Activated T-helper 17 cell treated with anti-CD3 and anti-CD28 coated beads, Interleukin-2, amount 50 U/mL, for 72 hours (primary cell): ENCODE results near the gene TTF2. TPM values are rescaled to one million over a fixed set of nuclear protein-coding genes. Genes with fewer than 3 reads are reported as not detected.
A peak's percentile ranks its signal among the peaks of the same experiment; 100 is the strongest.
"Not testable (repeated sequence)": the region's sequence is repeated elsewhere in the genome, so short reads cannot be mapped to it uniquely, and the experiment has no call there.

Source experiments
- ATAC-seq: fragments of 150-1000 bp; cut with Tn5 transposase; replicated peaks from 2 replicates; pipeline ENCODE4 v1.10.0; 2021; ENCODE audit warnings: mild to moderate bottlenecking, moderate library complexity
- H3K27ac Mint-ChIP-seq: one replicate; pipeline ENCODE4 v1.8.0; 2022; ENCODE audit warnings: mixed read lengths
- H3K27me3 Mint-ChIP-seq: one replicate; pipeline ENCODE4 v1.8.0; 2022; ENCODE audit warnings: mixed read lengths
- H3K36me3 Mint-ChIP-seq: one replicate; pipeline ENCODE4 v1.8.0; 2022; ENCODE audit warnings: low read depth, mild to moderate bottlenecking, mixed read lengths
- H3K4me1 Mint-ChIP-seq: one replicate; pipeline ENCODE4 v1.8.0; 2022; ENCODE audit warnings: mixed read lengths
- H3K4me3 Mint-ChIP-seq: one replicate; pipeline ENCODE4 v1.8.0; 2022; ENCODE audit warnings: mild to moderate bottlenecking, mixed read lengths
- H3K9me3 Mint-ChIP-seq: one replicate; pipeline ENCODE4 v1.8.0; 2022; ENCODE audit warnings: mixed read lengths
- total RNA-seq, 2 donors: library from RNA; stranded (reverse); gene quantifications; one replicate each; pipeline ENCODE4 v1.2.3, GENCODE V29; 2022

The TTF2 gene
- total RNA-seq, 2 donors from 2014 or later: 71.4 to 98.0 TPM

DNA sequence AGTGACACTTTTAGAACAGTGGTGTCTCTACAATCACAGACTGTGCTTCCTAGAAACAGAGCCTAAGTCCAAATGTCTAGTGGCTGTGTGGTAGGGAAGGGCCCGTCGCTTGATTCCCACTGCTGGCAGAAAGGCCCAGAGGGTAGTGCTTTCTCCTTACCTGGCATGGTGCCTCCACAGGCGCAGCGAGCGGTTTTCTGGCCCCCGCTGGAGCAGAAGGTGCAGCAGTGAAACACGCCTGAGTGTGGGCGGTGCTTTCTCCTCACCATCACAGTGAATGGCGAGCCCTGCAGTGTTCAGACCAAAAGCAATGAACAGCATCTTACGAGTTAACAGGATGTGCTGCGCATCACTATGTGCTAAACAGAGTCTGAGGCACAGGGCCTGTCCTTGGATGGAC is 53.1 kb downstream of the TTF2 start:
- no peaks in the 10 kb centered on the region for H3K36me3 Mint-ChIP-seq
- H3K9me3 Mint-ChIP-seq: no peaks in the 10 kb centered on the region
- no peak for ATAC-seq
- no peak overlapping the region for H3K27ac Mint-ChIP-seq
- H3K4me1 Mint-ChIP-seq: peaks cover 26% of the 10 kb centered on the region
- no peak overlapping the region for H3K4me3 Mint-ChIP-seq
- H3K27me3 Mint-ChIP-seq: no peaks in the 10 kb centered on the region

DNA sequence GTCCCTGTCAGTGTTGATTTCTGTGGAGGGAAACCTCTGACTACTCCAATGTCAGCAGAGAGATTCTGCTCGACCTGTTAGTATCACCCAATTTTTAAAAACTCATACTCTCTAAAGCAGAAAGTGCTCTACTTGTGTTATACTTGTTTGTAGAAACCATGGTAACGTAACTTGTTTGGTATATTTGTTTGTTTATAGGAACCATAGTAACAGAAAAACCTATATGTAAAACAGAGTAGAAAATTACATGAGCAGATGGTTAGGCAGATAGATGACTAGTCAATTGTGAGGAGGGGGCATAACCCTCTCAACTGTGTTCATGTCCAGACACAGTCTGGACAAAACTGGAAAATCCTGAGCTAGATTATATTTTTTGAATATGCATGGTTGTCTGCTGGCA is 54.8 kb downstream of the TTF2 start:
- H3K4me3 Mint-ChIP-seq: no peak overlapping the region
- H3K4me1 Mint-ChIP-seq: peaks cover 13% of the 10 kb centered on the region
- no peak overlapping the region for H3K27ac Mint-ChIP-seq
- H3K27me3 Mint-ChIP-seq: no peaks in the 10 kb centered on the region
- no peak for ATAC-seq
- no peaks in the 10 kb centered on the region for H3K36me3 Mint-ChIP-seq
- no peaks in the 10 kb centered on the region for H3K9me3 Mint-ChIP-seq

DNA sequence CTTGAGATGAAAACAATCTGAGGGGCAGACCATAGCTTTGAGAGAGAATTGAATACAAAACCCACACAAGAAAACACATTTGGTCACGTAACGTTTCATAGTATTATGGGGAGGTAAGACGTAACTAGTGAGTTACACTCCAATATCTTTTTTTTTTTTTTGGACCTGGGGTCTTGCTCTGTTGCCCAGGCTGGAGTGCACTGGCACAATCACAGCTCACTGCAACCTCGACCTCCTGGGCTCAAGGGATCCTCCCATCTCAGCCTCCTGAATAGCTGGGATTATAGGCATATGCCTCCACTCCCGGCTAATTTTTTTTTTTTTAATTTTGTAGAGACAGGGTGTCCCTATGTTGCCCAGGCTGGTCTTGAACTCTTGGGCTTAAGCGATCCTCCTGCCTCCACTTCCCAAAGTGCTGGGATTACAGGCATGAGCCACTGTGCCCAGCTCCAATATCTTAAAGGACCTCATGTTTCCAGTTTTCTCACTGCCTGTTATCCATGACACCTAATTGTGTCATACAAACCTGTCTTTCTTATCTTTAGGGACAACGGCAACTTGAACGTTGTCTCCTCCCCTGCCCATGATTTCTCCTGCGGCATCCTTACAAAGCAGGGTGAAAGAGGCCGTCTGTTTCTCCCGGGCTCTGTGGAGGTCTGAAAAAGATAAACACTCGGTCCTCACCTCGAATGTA is 56.1 kb downstream of the TTF2 start:
- H3K36me3 Mint-ChIP-seq: no peaks in the 10 kb centered on the region

DNA sequence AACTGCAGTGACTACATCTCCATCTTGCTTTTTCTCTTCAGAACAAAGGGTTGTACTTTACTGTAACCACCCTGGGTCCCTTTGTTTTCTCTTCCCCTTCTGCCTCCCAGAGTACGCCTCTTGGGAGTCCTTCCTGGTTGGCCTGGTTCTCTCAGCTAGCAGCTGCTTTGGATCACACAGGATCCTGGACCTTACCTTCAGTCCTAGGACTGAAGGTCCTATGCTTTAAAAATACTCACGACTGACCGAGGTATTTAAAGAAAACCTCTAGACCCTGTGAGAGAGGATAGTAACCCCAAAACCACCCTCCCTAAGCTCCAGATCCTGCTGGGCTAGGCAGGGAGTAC is 56.6 kb downstream of the TTF2 start:
- Mint-ChIP-seq H3K27ac (no peak overlapping the region), H3K4me1 (peaks cover 7% of the 10 kb centered on the region), H3K36me3 (no peaks in the 10 kb centered on the region), H3K27me3 (no peaks in the 10 kb centered on the region), H3K9me3 (no peaks in the 10 kb centered on the region), H3K4me3 (no peak overlapping the region)
- ATAC-seq: no peak

More for the DNA sequence above, 56.1 kb downstream of the TTF2 start:
- Mint-ChIP-seq H3K27ac (no peak overlapping the region), H3K9me3 (no peaks in the 10 kb centered on the region), H3K27me3 (no peaks in the 10 kb centered on the region), H3K4me1 (peaks cover 9% of the 10 kb centered on the region), H3K4me3 (no peak overlapping the region)
- ATAC-seq: no peak

DNA sequence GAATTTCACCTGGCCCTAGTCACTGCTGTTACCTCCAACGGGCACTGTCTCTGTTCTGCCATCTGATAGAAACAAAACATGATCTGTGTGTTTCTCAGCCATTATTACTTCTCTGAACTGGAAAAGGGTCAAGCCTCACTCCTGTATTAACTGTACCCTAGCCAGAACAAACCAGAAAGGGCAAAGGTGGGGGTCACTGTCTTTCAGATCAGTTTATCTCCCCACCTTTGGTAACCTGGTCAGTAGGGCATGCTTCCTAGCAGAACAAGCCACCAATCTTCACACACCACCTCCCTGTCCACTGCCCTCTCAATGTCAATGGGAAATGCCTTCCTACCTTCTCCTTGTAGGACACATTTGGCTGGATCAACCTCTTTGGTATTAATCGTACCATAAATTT is 57.6 kb downstream of the TTF2 start:
- Mint-ChIP-seq H3K9me3 (no peaks in the 10 kb centered on the region), H3K27ac (no peak overlapping the region), H3K4me1 (peaks cover 7% of the 10 kb centered on the region), H3K27me3 (no peaks in the 10 kb centered on the region), H3K4me3 (no peak overlapping the region), H3K36me3 (no peaks in the 10 kb centered on the region)
- no peak for ATAC-seq

DNA sequence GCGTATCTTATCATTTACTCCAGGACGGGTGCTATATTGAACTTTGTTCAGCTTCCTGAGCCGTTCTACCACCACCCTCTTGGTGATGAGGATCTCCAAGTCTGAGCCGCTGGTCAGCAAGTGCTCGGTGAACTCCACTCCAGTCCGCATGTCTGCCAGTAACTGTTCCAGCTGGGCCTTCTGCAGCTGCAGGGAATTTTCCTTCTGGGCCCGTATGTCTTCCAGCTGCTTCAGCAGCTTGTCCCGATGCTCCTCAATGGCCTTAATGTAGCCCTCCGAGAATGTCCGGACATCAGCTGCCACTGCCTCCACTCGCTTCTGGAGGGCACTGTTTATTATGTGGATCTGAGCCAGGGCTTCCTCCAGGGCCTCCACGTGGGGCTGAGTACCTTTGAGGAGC is 58.0 kb downstream of the TTF2 start:
- H3K27ac Mint-ChIP-seq: no peak overlapping the region
- ATAC-seq: no peak
- peaks cover 7% of the 10 kb centered on the region for H3K4me1 Mint-ChIP-seq
- H3K36me3 Mint-ChIP-seq: no peaks in the 10 kb centered on the region
- no peak overlapping the region for H3K4me3 Mint-ChIP-seq
- no peaks in the 10 kb centered on the region for H3K9me3 Mint-ChIP-seq
- no peaks in the 10 kb centered on the region for H3K27me3 Mint-ChIP-seq

DNA sequence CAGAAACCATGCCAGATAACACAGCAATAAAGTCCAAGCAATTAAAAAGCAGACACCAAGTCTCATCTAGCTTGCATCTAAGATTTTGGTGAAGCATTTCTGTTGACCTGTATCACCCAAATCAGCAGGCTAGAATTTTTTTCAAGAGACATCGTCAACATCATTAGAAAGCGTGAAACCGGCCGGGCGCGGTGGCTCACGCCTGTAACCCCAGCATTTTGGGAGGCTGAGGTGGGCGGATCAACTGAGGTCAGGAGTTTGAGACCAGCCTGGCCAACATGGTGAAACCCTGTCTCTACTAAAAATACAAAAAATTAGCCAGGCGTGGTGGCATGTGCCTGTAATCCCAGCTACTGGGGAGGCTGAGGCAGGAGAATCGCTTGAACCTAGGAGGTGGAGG is 59.0 kb downstream of the TTF2 start:
- H3K27me3 Mint-ChIP-seq, H3K4me3 Mint-ChIP-seq, H3K9me3 Mint-ChIP-seq, H3K27ac Mint-ChIP-seq, ATAC-seq, H3K4me1 Mint-ChIP-seq, H3K36me3 Mint-ChIP-seq: not testable (repeated sequence)

DNA sequence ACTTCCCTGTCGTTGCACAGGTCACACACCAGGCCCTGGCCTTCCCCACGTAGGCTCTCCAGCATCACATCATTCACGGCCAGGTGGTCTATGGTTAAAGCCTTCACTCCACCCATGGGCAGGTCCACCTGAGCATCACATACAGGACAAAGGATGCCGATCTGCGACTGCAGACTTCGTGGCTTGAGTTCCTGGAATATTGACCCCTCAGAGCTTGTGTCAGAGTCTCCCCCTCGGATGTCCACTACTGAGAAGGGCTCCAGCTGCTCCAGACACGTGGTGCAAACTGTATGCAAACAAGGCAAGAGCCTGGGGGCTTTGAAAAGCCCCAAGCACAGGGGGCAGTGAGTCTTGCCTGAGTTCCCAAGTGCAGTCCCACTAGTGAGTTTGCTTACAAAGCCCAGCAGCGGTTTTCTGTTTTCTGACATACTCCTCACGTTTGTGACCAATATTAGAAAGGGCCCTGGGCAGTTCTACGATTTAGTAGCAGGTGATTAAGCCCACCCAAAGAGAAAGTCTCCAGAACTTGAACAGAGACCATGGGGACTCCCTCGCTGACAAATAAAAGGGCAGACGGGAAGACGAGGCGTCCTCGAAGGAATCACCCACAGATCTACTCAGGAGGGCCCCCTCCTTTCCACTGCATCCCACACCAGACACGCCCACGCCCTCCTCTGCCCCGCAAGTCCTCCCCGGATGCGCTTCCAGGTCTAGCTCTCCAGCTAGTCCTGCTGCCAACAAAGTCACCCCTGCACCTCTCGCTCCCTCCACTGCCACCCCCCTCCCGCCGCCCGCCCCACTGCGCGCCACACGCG is 60.9 kb downstream of the TTF2 start:
- ATAC-seq: no peak
- peak overlapping the region; percentile 15 for H3K27ac Mint-ChIP-seq

DNA sequence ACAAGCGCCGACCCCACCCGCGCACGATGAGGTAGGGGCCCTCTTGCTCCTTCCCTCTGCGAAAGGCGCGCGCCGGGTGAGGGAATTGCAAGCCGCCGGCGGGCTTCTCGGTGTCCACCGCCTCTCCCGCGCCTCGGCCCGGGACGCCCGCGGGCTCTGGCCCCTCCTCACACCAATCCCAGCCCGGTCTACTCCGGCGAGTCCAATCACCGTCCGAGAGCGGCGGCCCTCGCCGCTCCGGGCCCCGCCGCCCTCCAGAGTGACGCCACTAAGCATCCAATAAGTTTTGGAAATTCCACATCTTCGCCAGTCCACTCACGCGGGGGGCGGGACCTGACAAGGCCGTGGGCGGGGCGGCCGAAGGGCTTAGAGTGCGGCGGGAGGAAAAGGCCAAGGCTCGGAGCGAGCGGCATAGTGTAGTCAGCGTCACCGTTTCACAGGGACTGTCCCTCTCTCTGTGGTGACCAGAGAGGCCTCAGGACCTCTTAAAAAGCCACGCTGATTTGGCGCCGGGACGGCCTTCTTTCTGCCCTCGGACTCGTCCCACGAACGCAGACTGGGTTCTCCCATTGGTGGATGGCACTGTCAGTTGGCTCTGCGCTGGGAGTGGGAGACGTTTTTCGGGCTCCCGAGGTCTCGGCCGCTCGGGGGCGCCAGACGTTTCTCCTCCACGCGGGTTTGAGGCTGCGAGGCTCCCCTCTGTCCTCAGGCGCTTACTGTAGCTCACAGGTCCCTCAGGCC is 61.6 kb downstream of the TTF2 start, which contains the start of gene TRIM45:
TSS of gene TRIM45 (minus strand) at position 161 of the 741 bp plus-strand sequence. CDS start 548 bp downstream, outside the sequence.
- H3K4me3 Mint-ChIP-seq: peak within 1 kb of the TSS; percentile 76
- peaks cover 2% of the 10 kb centered on the region for H3K27me3 Mint-ChIP-seq
- no peaks in the 10 kb centered on the region for H3K9me3 Mint-ChIP-seq
- peak; percentile 87 for ATAC-seq
- H3K27ac Mint-ChIP-seq: peak within 1 kb of the TSS; percentile 15
- H3K36me3 Mint-ChIP-seq: no peaks in the 10 kb centered on the region
- H3K4me1 Mint-ChIP-seq: no peaks in the 10 kb centered on the region

More for the DNA sequence above, 60.9 kb downstream of the TTF2 start:
- Mint-ChIP-seq H3K27me3 (no peaks in the 10 kb centered on the region), H3K9me3 (no peaks in the 10 kb centered on the region), H3K36me3 (no peaks in the 10 kb centered on the region), H3K4me3 (peak overlapping the region; percentile 76), H3K4me1 (no peaks in the 10 kb centered on the region)

DNA sequence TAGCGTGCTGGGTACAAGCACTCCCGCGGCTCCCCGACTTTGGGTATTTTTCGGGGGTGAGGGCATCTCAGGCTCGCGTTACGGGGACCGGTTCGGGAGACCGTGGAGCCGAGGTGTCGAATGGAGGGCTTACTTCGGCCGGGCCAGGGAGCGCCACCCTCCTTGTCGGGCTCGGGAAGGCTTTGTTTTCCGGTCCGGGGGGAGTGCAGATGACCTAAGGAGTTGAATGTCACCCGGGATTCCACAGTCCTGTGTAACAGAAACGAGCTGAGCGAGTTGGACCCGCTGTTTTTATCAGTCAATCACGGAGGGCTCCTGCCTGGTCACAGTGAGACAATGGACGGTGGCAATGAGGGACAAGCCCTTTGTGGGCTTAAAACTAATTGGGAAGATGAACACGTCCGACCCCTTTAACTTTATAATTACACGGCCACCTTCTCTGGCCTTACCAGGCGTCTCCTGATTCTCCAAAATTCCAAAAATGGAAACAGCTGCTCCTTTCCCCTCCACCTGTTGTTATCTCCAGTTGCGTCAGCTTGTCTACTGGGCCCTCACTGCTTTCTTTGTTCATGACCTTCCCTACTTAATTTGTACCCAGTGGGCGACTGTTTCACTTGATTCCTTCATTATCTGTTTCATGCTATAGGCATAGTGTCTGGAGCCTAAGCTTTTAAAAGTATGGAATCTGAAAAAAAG is 62.4 kb downstream of the TTF2 start:
- no peaks in the 10 kb centered on the region for H3K4me1 Mint-ChIP-seq
- no peaks in the 10 kb centered on the region for H3K36me3 Mint-ChIP-seq
- ATAC-seq: no peak

DNA sequence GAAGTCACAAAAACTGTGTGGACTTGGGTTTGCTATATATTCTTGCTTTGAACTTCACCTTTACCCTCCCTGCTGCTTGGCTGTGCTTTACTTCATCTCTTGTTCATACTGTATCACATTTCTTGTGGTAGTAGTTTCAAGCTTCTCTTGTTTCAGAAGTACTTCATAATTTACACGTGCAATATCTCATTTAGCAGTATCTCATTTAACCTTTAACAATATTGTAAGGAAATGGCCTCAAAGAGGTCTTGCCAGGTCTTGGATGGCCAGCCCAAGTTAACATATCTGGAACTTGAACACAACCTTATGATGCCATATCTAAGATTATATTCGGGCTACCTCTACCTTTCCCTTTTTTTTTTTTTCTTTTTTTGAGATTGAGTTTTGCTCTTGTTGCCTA is 63.1 kb downstream of the TTF2 start:
- H3K9me3 Mint-ChIP-seq: no peaks in the 10 kb centered on the region
- ATAC-seq: no peak
- no peak overlapping the region for H3K27ac Mint-ChIP-seq
- peak overlapping the region; percentile 76 for H3K4me3 Mint-ChIP-seq
- H3K4me1 Mint-ChIP-seq: no peaks in the 10 kb centered on the region
- no peaks in the 10 kb centered on the region for H3K36me3 Mint-ChIP-seq
- peaks cover 7% of the 10 kb centered on the region for H3K27me3 Mint-ChIP-seq

More for the DNA sequence above, 62.4 kb downstream of the TTF2 start:
- peaks cover 7% of the 10 kb centered on the region for H3K27me3 Mint-ChIP-seq
- peak overlapping the region; percentile 76 for H3K4me3 Mint-ChIP-seq
- H3K9me3 Mint-ChIP-seq: no peaks in the 10 kb centered on the region
- H3K27ac Mint-ChIP-seq: no peak overlapping the region

DNA sequence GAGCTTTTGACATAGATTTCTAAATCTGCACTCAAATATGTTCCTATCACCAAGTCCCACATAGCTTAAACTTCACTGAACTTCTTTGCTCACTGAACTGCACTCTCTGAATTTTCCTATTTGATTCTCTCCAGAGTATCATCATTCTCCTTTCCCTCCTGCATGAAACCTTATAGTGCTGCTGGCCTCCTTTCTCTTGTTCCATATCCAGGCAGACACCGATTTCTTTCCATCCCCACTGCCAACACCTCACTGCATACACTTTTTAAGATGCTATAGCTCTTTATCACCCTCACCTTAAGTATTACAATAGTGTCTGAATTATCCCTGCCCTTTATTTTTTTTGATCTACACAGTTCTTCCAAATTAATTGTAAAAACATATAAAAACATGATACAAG is 64.5 kb downstream of the TTF2 start:
- Mint-ChIP-seq H3K4me1 (no peaks in the 10 kb centered on the region), H3K27ac (no peak overlapping the region), H3K4me3 (no peak overlapping the region), H3K36me3 (no peaks in the 10 kb centered on the region), H3K9me3 (no peaks in the 10 kb centered on the region), H3K27me3 (peaks cover 7% of the 10 kb centered on the region)
- no peak for ATAC-seq

DNA sequence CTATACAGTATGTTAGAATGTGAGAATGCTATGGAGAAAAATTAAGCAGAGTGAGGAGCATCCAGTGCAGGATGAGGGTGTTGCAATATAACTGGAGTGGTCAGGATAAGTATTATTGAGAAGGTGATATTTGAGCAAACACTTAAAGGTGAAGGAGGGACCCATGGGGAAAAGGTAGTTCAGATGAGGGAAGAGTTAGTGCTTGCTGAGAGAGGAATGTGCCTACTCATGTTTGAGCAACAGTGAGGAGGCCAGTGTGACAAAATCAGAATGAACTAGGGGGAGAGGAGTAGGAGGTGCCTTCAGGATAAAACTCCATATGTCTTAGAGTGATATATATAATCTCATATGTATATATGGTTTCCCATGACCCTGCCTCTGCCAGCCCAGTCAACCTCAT is 67.7 kb downstream of the TTF2 start:
- Mint-ChIP-seq H3K9me3 (no peaks in the 10 kb centered on the region), H3K36me3 (no peaks in the 10 kb centered on the region), H3K4me1 (no peaks in the 10 kb centered on the region), H3K4me3 (no peak overlapping the region), H3K27me3 (peaks cover 7% of the 10 kb centered on the region), H3K27ac (no peak overlapping the region)
- ATAC-seq: no peak

DNA sequence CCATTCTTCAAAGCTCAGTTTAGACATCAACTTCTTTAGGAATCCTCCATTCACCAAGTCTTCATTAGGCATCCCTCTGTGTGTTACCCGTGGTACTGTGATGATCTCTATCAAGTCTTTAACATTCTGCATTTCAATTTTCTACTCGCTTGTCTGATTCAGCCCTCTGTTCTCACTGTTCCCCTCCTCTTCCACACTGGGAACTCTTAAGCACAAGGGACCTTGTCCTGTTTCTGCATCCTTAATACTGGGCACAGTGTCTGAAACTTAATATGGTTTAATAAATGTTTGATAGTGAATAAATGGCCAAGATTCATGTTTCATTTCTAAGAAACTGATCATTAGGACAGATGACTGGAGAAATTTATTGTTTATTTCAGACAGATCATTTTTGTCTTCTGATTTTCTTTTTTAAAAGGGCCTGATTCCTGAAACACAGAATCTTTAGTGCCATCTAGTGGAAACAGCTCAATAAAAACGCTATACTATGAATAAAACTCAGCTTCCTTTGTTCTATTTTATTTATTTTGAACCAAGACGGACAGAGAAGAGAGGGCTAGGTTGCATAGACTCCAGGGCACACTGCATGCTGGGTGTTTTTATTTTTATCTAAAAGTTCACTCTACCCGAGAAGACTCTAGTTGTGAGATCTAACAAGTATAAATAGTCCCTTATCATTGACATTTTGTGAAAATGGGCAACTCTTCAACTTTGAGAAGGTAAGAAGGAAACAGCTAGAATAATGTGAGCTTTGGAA is 68.4 kb downstream of the TTF2 start:
- no peaks in the 10 kb centered on the region for H3K9me3 Mint-ChIP-seq
- ATAC-seq: no peak
- H3K4me3 Mint-ChIP-seq: no peak overlapping the region
- peaks cover 11% of the 10 kb centered on the region for H3K27me3 Mint-ChIP-seq
- H3K36me3 Mint-ChIP-seq: no peaks in the 10 kb centered on the region
- no peaks in the 10 kb centered on the region for H3K4me1 Mint-ChIP-seq
- H3K27ac Mint-ChIP-seq: no peak overlapping the region
